Hepatocyte (in vitro differentiated cells): Measurements from ENCODE around the gene SMARCB1. TPM values are rescaled to one million over a fixed set of nuclear protein-coding genes. Genes with fewer than 3 reads are reported as not detected.

Experiments
- DNase-seq: peaks from one replicate; pipeline ENCODE4 v3.0.0-alpha.2; 2016; ENCODE audit warnings: low spot score
- H2AFZ ChIP-seq: fragments of 200-600 bp; sonication (generic); 2 replicates; pipeline ENCODE4 v1.6.0; 2016; ENCODE audit warnings: antibody characterized with exemption, mild to moderate bottlenecking
- H3K27ac ChIP-seq: fragments of 200-600 bp; sonication (generic); 2 replicates; pipeline ENCODE4 v1.5.1; 2016; ENCODE audit warnings: mild to moderate bottlenecking
- H3K27me3 ChIP-seq: fragments of 200-600 bp; sonication (generic); 2 replicates; pipeline ENCODE4 v1.6.1; 2016
- H3K36me3 ChIP-seq: fragments of 200-600 bp; sonication (generic); replicated peaks from 2 replicates; pipeline ENCODE4 v1.5.1; 2016; ENCODE audit warnings: low read depth; ENCODE audit not compliant: insufficient read depth
- H3K4me1 ChIP-seq: fragments of 200-600 bp; sonication (generic); 2 replicates; pipeline ENCODE4 v1.5.1; 2016; ENCODE audit warnings: mild to moderate bottlenecking, moderate library complexity; ENCODE audit not compliant: insufficient read depth
- H3K4me2 ChIP-seq: fragments of 200-600 bp; sonication (generic); 2 replicates; pipeline ENCODE4 v1.6.0; 2016
- H3K4me3 ChIP-seq: fragments of 200-600 bp; sonication (generic); 2 replicates; pipeline ENCODE4 v1.5.1; 2016; ENCODE audit warnings: mild to moderate bottlenecking
- H3K79me2 ChIP-seq: fragments of 200-600 bp; sonication (generic); 2 replicates; pipeline ENCODE4 v1.6.0; 2017; ENCODE audit warnings: mild to moderate bottlenecking
- H3K9me2 ChIP-seq: fragments of 200-600 bp; sonication (generic); replicated peaks from 2 replicates; pipeline ENCODE4 v1.6.0; 2017; ENCODE audit warnings: mild to moderate bottlenecking; ENCODE audit not compliant: insufficient read depth
- H3K9me3 ChIP-seq: fragments of 200-600 bp; sonication (generic); 2 replicates; pipeline ENCODE4 v1.5.1; 2016; ENCODE audit warnings: low read depth, mild to moderate bottlenecking
- H4K20me1 ChIP-seq: fragments of 200-600 bp; sonication (generic); 2 replicates; pipeline ENCODE4 v1.6.0; 2016; ENCODE audit warnings: mild to moderate bottlenecking; ENCODE audit not compliant: insufficient read depth, poor library complexity, severe bottlenecking
- CTCF ChIP-seq: fragments of 200-600 bp; sonication (generic); IDR thresholded peaks from 2 replicates; pipeline ENCODE4 v1.5.1; 2016; ENCODE audit warnings: antibody characterized with exemption, mild to moderate bottlenecking; ENCODE audit not compliant: poor library complexity
- EZH2 ChIP-seq: fragments of 200-600 bp; sonication (generic); IDR thresholded peaks from 2 replicates; pipeline ENCODE4 v1.6.1; 2016; ENCODE audit warnings: antibody characterized with exemption, mild to moderate bottlenecking, borderline replicate concordance
- EZH2phosphoT487 ChIP-seq: fragments of 200-600 bp; sonication (generic); IDR thresholded peaks from one replicate; pipeline ENCODE4 v1.6.1; 2018; ENCODE audit warnings: antibody characterized with exemption, mild to moderate bottlenecking, low read depth, moderate library complexity; ENCODE audit not compliant: unreplicated experiment, severe bottlenecking
- WGBS: methylation state at CpG from one replicate; pipeline ENCODE4 v1.1.6; 2016; ENCODE audit warnings: low lambda C conversion rate; ENCODE audit errors: missing lambda C conversion rate; 5-methylcytosine and 5-hydroxymethylcytosine counted together
- polyA plus RNA-seq: library from polyadenylated mRNA; unstranded; fragments of >200 nt; fragmentation: Nextera tagmentation; extraction: Ambion mirVana; gene quantifications from 2 replicates; pipeline ENCODE4 v1.2.1, GENCODE V29; 2016
- total RNA-seq: library from RNA; depleted of rRNA; stranded (reverse); fragments of >200 nt; gene quantifications from 2 replicates; pipeline ENCODE4 v1.2.3, GENCODE V29; 2014

The SMARCB1 gene
- total and polyA plus RNA-seq, 2 experiments from 2014 or later, result 84.3 to 120 TPM

GRCh38 chr22:23836692-23837495 is 50.1 kb downstream of the SMARCB1 start:
- 84% methylated on average over 9 of the region's 12 CpGs for WGBS
- H3K4me1 ChIP-seq, result peaks cover 17% of the 10 kb centered on the region
- no peak overlapping the region for H3K4me3 ChIP-seq

GRCh38 chr22:23837496-23837859 is 50.7 kb downstream of the SMARCB1 start:
- no peak for TF ChIP-seq EZH2phosphoT487
- no peak for TF ChIP-seq CTCF
- no peak for TF ChIP-seq EZH2
- no peak overlapping the region for H3K27ac ChIP-seq
- WGBS, result 88% methylated on average over 12 of the region's 12 CpGs

More at GRCh38 chr22:23836692-23837495, 50.1 kb downstream of the SMARCB1 start:
- no peaks in the 10 kb centered on the region for H3K9me2 ChIP-seq
- TF ChIP-seq CTCF (no peak), EZH2phosphoT487 (no peak), EZH2 (no peak)
- DNase-seq, result no peak
- no peaks in the 10 kb centered on the region for H3K36me3 ChIP-seq
- H2AFZ ChIP-seq, result no peak overlapping the region
- no peak overlapping the region for H3K27ac ChIP-seq
- H3K27me3 ChIP-seq, result no peaks in the 10 kb centered on the region
- no peaks in the 10 kb centered on the region for H3K79me2 ChIP-seq
- H3K4me2 ChIP-seq, result no peak overlapping the region
- no peaks in the 10 kb centered on the region for H3K9me3 ChIP-seq
- H4K20me1 ChIP-seq, result no peaks in the 10 kb centered on the region

GRCh38 chr22:23837911-23838680 is 51.3 kb downstream of the SMARCB1 start:
- H3K36me3 ChIP-seq, result no peaks in the 10 kb centered on the region
- no peaks in the 10 kb centered on the region for H3K9me3 ChIP-seq
- no peak overlapping the region for H2AFZ ChIP-seq
- H3K27me3 ChIP-seq, result no peaks in the 10 kb centered on the region
- peak overlapping the region; percentile 81 for H3K4me2 ChIP-seq
- 34% methylated on average over 41 of the region's 41 CpGs for WGBS
- TF ChIP-seq EZH2 (no peak), EZH2phosphoT487 (no peak), CTCF (no peak)
- H3K9me2 ChIP-seq, result no peaks in the 10 kb centered on the region
- H3K4me1 ChIP-seq, result peaks cover 25% of the 10 kb centered on the region
- DNase-seq, result no peak
- H3K79me2 ChIP-seq, result no peaks in the 10 kb centered on the region
- H4K20me1 ChIP-seq, result no peaks in the 10 kb centered on the region
- no peak overlapping the region for H3K27ac ChIP-seq
- H3K4me3 ChIP-seq, result no peak overlapping the region

More at GRCh38 chr22:23837496-23837859, 50.7 kb downstream of the SMARCB1 start:
- H2AFZ ChIP-seq, result no peak overlapping the region
- no peaks in the 10 kb centered on the region for H3K36me3 ChIP-seq
- no peak for DNase-seq
- H3K79me2 ChIP-seq, result no peaks in the 10 kb centered on the region
- no peaks in the 10 kb centered on the region for H3K27me3 ChIP-seq
- H3K4me2 ChIP-seq, result no peak overlapping the region
- H4K20me1 ChIP-seq, result no peaks in the 10 kb centered on the region
- H3K9me2 ChIP-seq, result no peaks in the 10 kb centered on the region
- H3K4me1 ChIP-seq, result peaks cover 21% of the 10 kb centered on the region
- no peak overlapping the region for H3K4me3 ChIP-seq
- no peaks in the 10 kb centered on the region for H3K9me3 ChIP-seq
